Inferior parietal cortex (tissue), 1 donor: Measurements from ENCODE around the gene GNG7.
A peak's percentile ranks its signal among the peaks of the same experiment; 100 is the strongest.
"Not testable (repeated sequence)": the region's sequence is repeated elsewhere in the genome, so short reads cannot be mapped to it uniquely, and the experiment has no call there.

ENCODE experiments used
- DNase-seq: peaks from one replicate; pipeline ENCODE4 v3.0.0-alpha.2; 2016; ENCODE audit errors: extremely low spot score

GNG7 gene

DNA sequence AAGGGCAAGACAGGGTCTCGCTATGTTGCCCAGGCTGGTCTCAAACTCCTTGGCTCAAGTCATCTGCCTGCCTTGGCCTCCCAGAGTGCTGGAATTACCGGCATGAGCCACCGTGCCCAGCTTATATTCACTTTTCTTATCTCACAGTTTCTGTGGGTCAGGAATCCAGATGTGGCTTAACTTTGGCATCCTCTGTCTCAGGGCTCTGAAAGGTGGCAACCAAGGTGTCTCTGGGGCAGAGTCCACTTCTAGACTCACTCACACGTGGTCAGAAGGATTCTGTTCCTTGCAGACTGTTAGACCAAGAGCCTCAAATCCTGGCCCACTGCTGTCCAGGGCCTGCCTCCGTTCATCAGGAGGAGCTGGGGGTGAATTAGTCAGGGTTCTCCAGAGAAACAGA lies 238.1 kb downstream of the GNG7 start:
- DNase-seq: no peak

DNA sequence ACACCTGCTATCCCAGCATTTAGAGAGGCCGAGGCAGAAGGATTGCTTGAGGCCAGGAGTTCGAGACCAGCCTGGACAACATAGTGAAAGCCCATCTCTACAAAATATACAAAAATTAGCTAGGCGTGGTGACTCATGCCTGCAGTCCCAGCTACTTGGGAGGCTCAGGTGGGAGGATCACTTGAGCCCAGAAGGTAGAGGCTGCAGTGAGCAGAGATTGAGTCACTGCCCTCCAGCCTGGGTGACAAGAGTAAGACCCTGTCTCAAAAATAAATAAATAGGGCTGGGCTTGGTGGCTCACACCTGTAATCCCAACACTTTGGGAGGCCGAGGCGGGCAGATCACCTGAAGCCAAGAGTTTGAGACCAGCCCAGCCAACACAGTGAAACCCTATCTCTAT lies 238.8 kb downstream of the GNG7 start:
- not testable (repeated sequence) for DNase-seq

DNA sequence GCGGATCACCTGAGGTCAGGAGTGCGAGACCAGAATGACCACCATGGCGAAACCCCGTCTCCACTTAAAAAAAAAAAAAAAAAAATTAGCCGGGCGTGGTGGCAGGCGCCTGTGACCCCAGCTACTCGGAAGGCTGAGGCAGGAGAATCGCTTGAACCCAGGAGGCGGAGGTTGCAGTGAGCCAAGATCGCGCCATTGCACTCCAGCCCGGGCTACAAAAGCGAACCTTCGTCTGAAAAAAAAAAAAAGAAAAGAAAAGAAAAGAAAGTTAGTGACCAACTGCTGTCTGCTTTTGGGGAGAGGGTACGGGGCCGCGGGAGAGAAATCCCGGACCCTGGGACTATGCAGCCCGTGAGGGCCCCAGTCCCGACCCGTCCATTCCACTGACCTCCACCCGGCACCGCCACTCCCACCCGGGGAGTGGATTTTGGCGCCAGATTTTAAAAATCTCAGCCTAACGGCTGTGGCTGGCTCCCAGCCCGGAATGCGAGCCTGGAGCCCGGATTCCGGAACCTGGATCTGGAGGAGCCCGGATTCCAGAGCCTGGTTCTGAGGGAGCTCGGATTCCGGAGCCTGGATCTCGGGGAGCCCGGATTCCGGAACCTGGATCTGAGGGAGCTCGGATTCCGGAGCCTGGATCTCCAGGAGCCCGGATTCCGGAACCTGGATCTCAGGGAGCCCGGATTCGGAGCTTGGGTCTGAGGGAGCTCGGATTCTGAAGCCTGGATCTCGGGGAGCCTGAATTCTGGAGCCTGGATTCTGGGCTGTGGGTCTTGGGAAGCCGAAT lies 239.7 kb downstream of the GNG7 start:
- DNase-seq: peak; percentile 80

DNA sequence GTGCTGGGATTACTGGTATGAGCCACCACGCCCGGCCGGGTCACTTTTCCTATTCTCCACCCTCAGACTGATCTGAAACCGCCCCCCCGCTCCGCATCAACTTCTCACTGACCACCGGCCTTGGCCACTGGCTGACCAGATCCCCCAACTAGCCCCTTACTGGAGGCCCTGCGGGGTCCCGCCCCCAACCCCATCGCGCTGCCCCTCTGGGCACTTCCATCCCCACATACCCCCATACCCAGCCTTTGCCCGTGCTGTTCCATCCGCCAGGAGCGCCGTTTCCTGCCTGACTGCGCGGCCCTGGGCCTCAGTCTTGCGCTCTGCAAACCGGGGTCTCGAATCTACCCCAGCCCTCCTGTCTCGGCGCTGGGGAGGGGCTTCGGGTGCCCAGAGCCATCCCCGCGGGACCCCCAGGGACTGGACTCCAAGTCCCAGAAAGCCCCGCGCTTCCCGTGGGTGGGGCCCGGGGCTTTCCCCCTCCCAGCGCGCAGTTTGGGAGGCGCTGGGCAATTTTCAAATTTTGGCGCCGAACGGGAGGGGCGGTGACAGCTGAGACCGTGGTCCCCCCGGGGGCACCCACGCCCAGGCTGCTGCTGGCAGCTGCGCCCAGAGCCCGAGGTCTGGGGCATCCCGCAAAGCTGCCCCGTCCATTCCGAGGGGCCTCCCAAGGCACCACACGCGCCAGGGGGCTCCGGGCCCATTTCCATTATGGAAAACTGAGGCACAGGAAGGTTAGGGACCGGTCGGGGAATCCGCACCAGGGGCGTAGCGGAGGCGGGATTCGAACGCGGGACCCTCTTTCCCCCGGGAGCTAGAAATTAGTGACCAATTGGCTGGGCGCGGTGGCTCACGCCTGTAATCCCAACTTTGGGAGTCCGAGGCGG lies 240.5 kb downstream of the GNG7 start:
- DNase-seq: peak; percentile 41
